Astrocyte (in vitro differentiated cells and primary cell): Measurements from ENCODE around the gene CDX1.

Source experiments
- CTCF ChIP-seq: IDR thresholded peaks from 2 replicates; pipeline ENCODE4 v1.5.1; 2011; ENCODE audit warnings: low read depth, mild to moderate bottlenecking, inconsistent platforms, low read length, moderate library complexity; ENCODE audit not compliant: insufficient read depth
- EZH2 ChIP-seq: IDR thresholded peaks from 2 replicates; pipeline ENCODE4 v1.6.1; 2012; ENCODE audit warnings: mild to moderate bottlenecking, low read length, inconsistent platforms; ENCODE audit not compliant: insufficient read depth

- no peak for TF ChIP-seq CTCF
- TF ChIP-seq EZH2 = no peak
Observed at GRCh38 chr5:150137168-150137957, 29.2 kb upstream of the CDX1 start.
